Measurements from ENCODE around the gene CCDC78. TPM values are rescaled to one million over a fixed set of nuclear protein-coding genes. Genes with fewer than 3 reads are reported as not detected.

Gene CCDC78
- total RNA-seq, 1 donor from 2014 or later: 3.2 TPM

GRCh38 chr16:762595-763268 is 36.5 kb upstream of the CCDC78 start:
- Mint-ChIP-seq H3K27ac (no peak overlapping the region), H3K36me3 (no peaks in the 10 kb centered on the region), H3K4me3 (no peak overlapping the region), H3K4me1 (peaks cover 20% of the 10 kb centered on the region), H3K27me3 (ENCODE audit: low read depth) (no peaks in the 10 kb centered on the region), H3K9me3 (no peaks in the 10 kb centered on the region)
- no peak for DNase-seq (ENCODE audit: low spot score in 2 of 2, unreplicated experiment in 2 of 2)
- no peak for TF ChIP-seq CTCF (IDR thresholded peaks at IDR 0.05; ENCODE audit: unreplicated experiment)

- Mint-ChIP-seq H3K4me3 (no peak overlapping the region), H3K27ac (peak overlapping the region; percentile 50), H3K27me3 (ENCODE audit: low read depth) (no peaks in the 10 kb centered on the region), H3K4me1 (peaks cover 20% of the 10 kb centered on the region), H3K9me3 (no peaks in the 10 kb centered on the region), H3K36me3 (no peaks in the 10 kb centered on the region)
- no peak for DNase-seq (ENCODE audit: low spot score in 2 of 2, unreplicated experiment in 2 of 2)
- no peak for TF ChIP-seq CTCF (IDR thresholded peaks at IDR 0.05; ENCODE audit: unreplicated experiment)
These were observed 35.6 kb upstream of the CCDC78 start for GRCh38 chr16:761625-762513.

GRCh38 chr16:760545-761343 is 34.5 kb upstream of the CCDC78 start, which contains the start of gene MSLN:
Gene MSLN (plus strand): TSS chr16:760734. CDS start chr16:762681, 1,947 bp downstream.
- peaks cover 5% of the 10 kb centered on the region for H3K9me3 Mint-ChIP-seq
- no peaks in the 10 kb centered on the region for H3K27me3 Mint-ChIP-seq (ENCODE audit: low read depth)
- no peaks in the 10 kb centered on the region for H3K36me3 Mint-ChIP-seq
- H3K4me3 Mint-ChIP-seq: peak within 1 kb of the TSS; percentile 20
- H3K27ac Mint-ChIP-seq: peak within 1 kb of the TSS; percentile 97
- no peak for DNase-seq (ENCODE audit: low spot score in 2 of 2, unreplicated experiment in 2 of 2)
- TF ChIP-seq CTCF (IDR thresholded peaks at IDR 0.05; ENCODE audit: unreplicated experiment): no peak
- peaks cover 20% of the 10 kb centered on the region for H3K4me1 Mint-ChIP-seq

DNA sequence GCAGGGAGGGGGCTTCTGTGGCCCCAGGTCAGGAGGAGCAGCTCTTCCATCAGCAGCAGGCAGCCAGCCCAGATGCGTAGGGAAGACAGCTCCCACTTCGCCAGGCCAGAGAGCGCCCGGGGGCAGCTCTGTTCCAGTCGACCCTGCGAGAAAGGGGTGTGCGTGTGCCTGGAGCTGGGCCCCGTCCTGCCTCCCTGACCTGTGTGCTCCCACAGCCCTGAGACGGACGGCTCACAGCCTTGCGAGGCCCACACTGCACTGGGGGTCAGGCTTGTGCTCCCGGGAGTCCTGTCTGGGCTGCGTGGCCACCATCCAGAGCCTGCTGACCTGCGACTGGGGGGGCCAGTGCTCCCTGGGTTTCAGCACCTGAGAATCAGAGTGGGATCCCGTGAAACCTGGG is 33.8 kb upstream of the CCDC78 start:
- Mint-ChIP-seq H3K4me3 (no peak overlapping the region), H3K36me3 (no peaks in the 10 kb centered on the region), H3K4me1 (peaks cover 20% of the 10 kb centered on the region), H3K27ac (peak overlapping the region; percentile 97), H3K27me3 (ENCODE audit: low read depth) (no peaks in the 10 kb centered on the region), H3K9me3 (peaks cover 5% of the 10 kb centered on the region)
- DNase-seq (ENCODE audit: low spot score in 2 of 2, unreplicated experiment in 2 of 2): no peak
- TF ChIP-seq CTCF (IDR thresholded peaks at IDR 0.05; ENCODE audit: unreplicated experiment): no peak

GRCh38 chr16:759110-759910 is 33.1 kb upstream of the CCDC78 start:
- peaks cover 20% of the 10 kb centered on the region for H3K4me1 Mint-ChIP-seq
- H3K36me3 Mint-ChIP-seq: no peaks in the 10 kb centered on the region
- peak overlapping the region; percentile 20 for H3K4me3 Mint-ChIP-seq
- TF ChIP-seq CTCF (IDR thresholded peaks at IDR 0.05; ENCODE audit: unreplicated experiment): no peak
- no peaks in the 10 kb centered on the region for H3K27me3 Mint-ChIP-seq (ENCODE audit: low read depth)
- H3K9me3 Mint-ChIP-seq: peaks cover 5% of the 10 kb centered on the region
- DNase-seq (ENCODE audit: low spot score in 2 of 2, unreplicated experiment in 2 of 2): no peak
- H3K27ac Mint-ChIP-seq: peak overlapping the region; percentile 97

Measured in mesothelial cell of epicardium (in vitro differentiated cells).